Liver (tissue), 9 donors: ENCODE measurements around the gene ANAPC10. TPM values are rescaled to one million over a fixed set of nuclear protein-coding genes. Genes with fewer than 3 reads are reported as not detected.

Experiments
- DNase-seq: peaks from one replicate; pipeline ENCODE4 v3.0.0-alpha.2; 2017; ENCODE audit warnings: low spot score
- H3K27ac ChIP-seq, 2 donors: one replicate each; pipeline ENCODE4 v1.7.0; 2013; ENCODE audit warnings: inconsistent platforms in 2 of 2, low read length in 2 of 2, control low read depth in 1 of 2, low read depth in 1 of 2, mild to moderate bottlenecking in 1 of 2
- H3K27me3 ChIP-seq, 4 donors: one replicate each; pipeline versions ENCODE4 v1.6.1 to v1.7.0; 2013; ENCODE audit warnings: low read length in 3 of 4, inconsistent platforms in 1 of 4, mild to moderate bottlenecking in 1 of 4, moderate library complexity in 1 of 4; ENCODE audit not compliant: control insufficient read depth in 4 of 4, insufficient read depth in 4 of 4
- H3K36me3 ChIP-seq, 4 donors: one replicate each; pipeline versions ENCODE4 v1.6.1 to v1.7.0; 2013; ENCODE audit warnings: low read length in 3 of 4, mild to moderate bottlenecking in 3 of 4, low read depth in 1 of 4, moderate library complexity in 1 of 4; ENCODE audit not compliant: control insufficient read depth in 4 of 4, insufficient read depth in 3 of 4
- H3K4me1 ChIP-seq, 4 donors: one replicate each; pipeline versions ENCODE4 v1.6.1 to v1.7.0; 2013; ENCODE audit warnings: low read length in 3 of 4, mild to moderate bottlenecking in 3 of 4, moderate library complexity in 1 of 4; ENCODE audit not compliant: control insufficient read depth in 4 of 4, insufficient read depth in 4 of 4
- H3K4me3 ChIP-seq, 3 donors: one replicate each; pipeline versions ENCODE4 v1.6.1 to v1.7.0; 2013; ENCODE audit warnings: low read length in 3 of 3, control low read depth in 1 of 3, low read depth in 1 of 3, mild to moderate bottlenecking in 1 of 3
- H3K9ac ChIP-seq, 2 donors: one replicate each; pipeline ENCODE4 v1.7.0; 2013; ENCODE audit warnings: low read length in 2 of 2, mild to moderate bottlenecking in 2 of 2, moderate library complexity in 2 of 2, control low read depth in 1 of 2, low read depth in 1 of 2
- H3K9me3 ChIP-seq, 4 donors: one replicate each; pipeline versions ENCODE4 v1.6.1 to v1.7.0; 2013; ENCODE audit warnings: low read length in 3 of 4; ENCODE audit not compliant: control insufficient read depth in 4 of 4
- EGR1 ChIP-seq, 2 donors: IDR thresholded peaks; 2 replicates each; pipeline ENCODE4 v1.6.1; 2016 to 2018; ENCODE audit warnings: antibody characterized with exemption in 2 of 2, low read depth in 2 of 2
- FOXA1 ChIP-seq: IDR thresholded peaks from 2 replicates; pipeline ENCODE4 v1.6.1; 2016; ENCODE audit warnings: antibody characterized with exemption
- FOXA2 ChIP-seq: IDR thresholded peaks from 2 replicates; pipeline ENCODE4 v1.6.1; 2016; ENCODE audit warnings: antibody characterized with exemption
- HNF4A ChIP-seq, 2 donors: conservative IDR thresholded peaks; 2 replicates each; pipeline ENCODE4 v1.6.1; 2016; ENCODE audit warnings: antibody characterized with exemption in 2 of 2, mild to moderate bottlenecking in 2 of 2
- HNF4G ChIP-seq: IDR thresholded peaks from 2 replicates; pipeline ENCODE4 v1.6.1; 2016; ENCODE audit warnings: antibody characterized with exemption
- JUND ChIP-seq, 2 donors: IDR thresholded peaks; 2 replicates each; pipeline ENCODE4 v1.6.1; 2016; ENCODE audit warnings: antibody characterized with exemption in 2 of 2
- NR2F2 ChIP-seq: IDR thresholded peaks from 2 replicates; pipeline ENCODE4 v1.6.1; 2016; ENCODE audit warnings: antibody characterized with exemption
- RAD21 ChIP-seq, 2 donors: IDR thresholded peaks; 2 replicates each; pipeline ENCODE4 v1.6.1; 2016; ENCODE audit warnings: antibody characterized with exemption in 2 of 2, mild to moderate bottlenecking in 2 of 2
- RXRA ChIP-seq, 2 donors: IDR thresholded peaks; 2 replicates each; pipeline ENCODE4 v1.6.1; 2017 to 2018; ENCODE audit warnings: antibody characterized with exemption in 2 of 2, mild to moderate bottlenecking in 1 of 2
- SP1 ChIP-seq: IDR thresholded peaks from 2 replicates; pipeline ENCODE4 v1.6.1; 2018; ENCODE audit warnings: antibody characterized with exemption, mild to moderate bottlenecking
- TAF1 ChIP-seq: conservative IDR thresholded peaks from 2 replicates; pipeline ENCODE4 v1.6.1; 2016; ENCODE audit warnings: antibody characterized with exemption, mild to moderate bottlenecking
- YY1 ChIP-seq: IDR thresholded peaks from 2 replicates; pipeline ENCODE4 v1.6.1; 2016; ENCODE audit warnings: antibody characterized with exemption, mild to moderate bottlenecking
- WGBS: extraction: QIAGEN DNeasy Blood & Tissue Kit; methylation state at CpG from one replicate; pipeline ENCODE4 v1.1.7; 2013; 5-methylcytosine and 5-hydroxymethylcytosine counted together
- polyA plus RNA-seq, 2 donors: library from polyadenylated mRNA; stranded (reverse) in 1 of 2; unstranded in 1 of 2; fragments of 200-250 nt in 1 of 2; fragments of >200 nt in 1 of 2; fragmentation: Nextera tagmentation in 1 of 2; extraction: Ambion mirVana in 1 of 2; gene quantifications; one replicate each; pipeline versions ENCODE4 v1.2.1 to v1.2.3, GENCODE V29; 2013 to 2015
- total RNA-seq, 2 donors: library from RNA; depleted of rRNA; stranded (reverse); fragments of >200 nt; gene quantifications; one replicate each; pipeline ENCODE4 v1.2.3, GENCODE V29; 2014
- TF ChIP-seq, protein P1 (sequence below): fragments of 150-350 bp; IDR thresholded peaks from 2 replicates; pipeline ENCODE4 v1.5.1; 2017; ENCODE audit warnings: improper control_type of control experiment, low read depth, low read length; ENCODE audit not compliant: missing input control
- TF ChIP-seq, protein P2 (sequence below): IDR thresholded peaks from 2 replicates; pipeline ENCODE4 v1.6.1; 2016; ENCODE audit warnings: antibody characterized with exemption
- TF ChIP-seq, protein P3 (sequence below): IDR thresholded peaks from 2 replicates; pipeline ENCODE4 v1.6.1; 2016; ENCODE audit warnings: antibody characterized with exemption, mild to moderate bottlenecking
- TF ChIP-seq, protein P4 (sequence below): IDR thresholded peaks from 2 replicates; pipeline ENCODE4 v1.6.1; 2016; ENCODE audit warnings: antibody characterized with exemption
- TF ChIP-seq, protein P5 (sequence below): IDR thresholded peaks from 2 replicates; pipeline ENCODE4 v1.6.1; 2016; ENCODE audit warnings: antibody characterized with exemption
- donor health status: healthy.
- donor health status: healthy.
- donor health status: healthy.
- donor health status: healthy.
- donor health status: healthy.

The ANAPC10 gene
- total and polyA plus RNA-seq, 4 donors, result 6.2 to 16.1 (median 14.5) TPM

DNA sequence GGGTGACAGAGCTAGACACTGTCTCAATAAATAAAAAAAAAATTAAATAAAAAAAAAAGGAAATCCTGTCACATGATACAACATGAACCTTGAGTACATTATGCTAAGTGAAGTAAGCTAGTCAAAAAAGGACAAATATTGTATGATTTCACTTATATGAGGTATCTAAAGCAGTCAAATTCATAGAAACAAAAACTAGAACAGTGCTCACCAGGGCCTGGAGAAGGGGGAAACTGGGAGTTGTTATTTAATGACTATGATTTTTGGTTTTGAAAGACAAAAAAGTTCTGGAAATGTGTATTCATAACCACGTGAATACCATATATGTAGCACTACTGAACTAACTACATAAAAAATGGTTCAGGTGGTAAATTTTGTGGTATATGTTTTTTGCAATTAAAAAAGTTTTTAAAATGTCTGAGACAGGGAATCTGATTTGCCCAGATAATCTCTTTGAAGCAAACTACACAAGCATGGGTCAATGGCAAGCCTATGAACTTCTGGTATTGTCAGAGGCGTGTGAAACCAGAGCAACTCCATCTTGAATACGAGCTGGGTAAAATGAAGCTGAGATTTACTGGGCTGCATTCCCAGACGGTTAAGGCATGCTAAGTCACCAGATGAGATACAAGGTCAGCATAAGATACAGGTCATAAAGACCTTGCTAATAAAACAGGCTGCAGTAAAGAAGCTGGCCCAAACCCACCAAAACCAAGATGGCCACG lies 42.3 kb downstream of the ANAPC10 start:
- TF ChIP-seq, protein P1, sequence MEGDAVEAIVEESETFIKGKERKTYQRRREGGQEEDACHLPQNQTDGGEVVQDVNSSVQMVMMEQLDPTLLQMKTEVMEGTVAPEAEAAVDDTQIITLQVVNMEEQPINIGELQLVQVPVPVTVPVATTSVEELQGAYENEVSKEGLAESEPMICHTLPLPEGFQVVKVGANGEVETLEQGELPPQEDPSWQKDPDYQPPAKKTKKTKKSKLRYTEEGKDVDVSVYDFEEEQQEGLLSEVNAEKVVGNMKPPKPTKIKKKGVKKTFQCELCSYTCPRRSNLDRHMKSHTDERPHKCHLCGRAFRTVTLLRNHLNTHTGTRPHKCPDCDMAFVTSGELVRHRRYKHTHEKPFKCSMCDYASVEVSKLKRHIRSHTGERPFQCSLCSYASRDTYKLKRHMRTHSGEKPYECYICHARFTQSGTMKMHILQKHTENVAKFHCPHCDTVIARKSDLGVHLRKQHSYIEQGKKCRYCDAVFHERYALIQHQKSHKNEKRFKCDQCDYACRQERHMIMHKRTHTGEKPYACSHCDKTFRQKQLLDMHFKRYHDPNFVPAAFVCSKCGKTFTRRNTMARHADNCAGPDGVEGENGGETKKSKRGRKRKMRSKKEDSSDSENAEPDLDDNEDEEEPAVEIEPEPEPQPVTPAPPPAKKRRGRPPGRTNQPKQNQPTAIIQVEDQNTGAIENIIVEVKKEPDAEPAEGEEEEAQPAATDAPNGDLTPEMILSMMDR, result no peak
- TF ChIP-seq TAF1 (no peak), RAD21 (IDR thresholded peaks at IDR 0.05) (no peak), JUND (IDR thresholded peaks at IDR 0.05) (no peak), HNF4A (conservative IDR thresholded peaks at IDR 0.05) (no peak), YY1 (no peak), SP1 (no peak), RXRA (IDR thresholded peaks at IDR 0.05) (no peak), HNF4G (no peak), NR2F2 (no peak), FOXA1 (no peak), EGR1 (IDR thresholded peaks at IDR 0.05; ENCODE audit: low read depth in 2 of 2) (no peak), FOXA2 (no peak)
- TF ChIP-seq, protein P2, sequence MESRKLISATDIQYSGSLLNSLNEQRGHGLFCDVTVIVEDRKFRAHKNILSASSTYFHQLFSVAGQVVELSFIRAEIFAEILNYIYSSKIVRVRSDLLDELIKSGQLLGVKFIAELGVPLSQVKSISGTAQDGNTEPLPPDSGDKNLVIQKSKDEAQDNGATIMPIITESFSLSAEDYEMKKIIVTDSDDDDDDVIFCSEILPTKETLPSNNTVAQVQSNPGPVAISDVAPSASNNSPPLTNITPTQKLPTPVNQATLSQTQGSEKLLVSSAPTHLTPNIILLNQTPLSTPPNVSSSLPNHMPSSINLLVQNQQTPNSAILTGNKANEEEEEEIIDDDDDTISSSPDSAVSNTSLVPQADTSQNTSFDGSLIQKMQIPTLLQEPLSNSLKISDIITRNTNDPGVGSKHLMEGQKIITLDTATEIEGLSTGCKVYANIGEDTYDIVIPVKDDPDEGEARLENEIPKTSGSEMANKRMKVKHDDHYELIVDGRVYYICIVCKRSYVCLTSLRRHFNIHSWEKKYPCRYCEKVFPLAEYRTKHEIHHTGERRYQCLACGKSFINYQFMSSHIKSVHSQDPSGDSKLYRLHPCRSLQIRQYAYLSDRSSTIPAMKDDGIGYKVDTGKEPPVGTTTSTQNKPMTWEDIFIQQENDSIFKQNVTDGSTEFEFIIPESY, result no peak
- TF ChIP-seq, protein P3, sequence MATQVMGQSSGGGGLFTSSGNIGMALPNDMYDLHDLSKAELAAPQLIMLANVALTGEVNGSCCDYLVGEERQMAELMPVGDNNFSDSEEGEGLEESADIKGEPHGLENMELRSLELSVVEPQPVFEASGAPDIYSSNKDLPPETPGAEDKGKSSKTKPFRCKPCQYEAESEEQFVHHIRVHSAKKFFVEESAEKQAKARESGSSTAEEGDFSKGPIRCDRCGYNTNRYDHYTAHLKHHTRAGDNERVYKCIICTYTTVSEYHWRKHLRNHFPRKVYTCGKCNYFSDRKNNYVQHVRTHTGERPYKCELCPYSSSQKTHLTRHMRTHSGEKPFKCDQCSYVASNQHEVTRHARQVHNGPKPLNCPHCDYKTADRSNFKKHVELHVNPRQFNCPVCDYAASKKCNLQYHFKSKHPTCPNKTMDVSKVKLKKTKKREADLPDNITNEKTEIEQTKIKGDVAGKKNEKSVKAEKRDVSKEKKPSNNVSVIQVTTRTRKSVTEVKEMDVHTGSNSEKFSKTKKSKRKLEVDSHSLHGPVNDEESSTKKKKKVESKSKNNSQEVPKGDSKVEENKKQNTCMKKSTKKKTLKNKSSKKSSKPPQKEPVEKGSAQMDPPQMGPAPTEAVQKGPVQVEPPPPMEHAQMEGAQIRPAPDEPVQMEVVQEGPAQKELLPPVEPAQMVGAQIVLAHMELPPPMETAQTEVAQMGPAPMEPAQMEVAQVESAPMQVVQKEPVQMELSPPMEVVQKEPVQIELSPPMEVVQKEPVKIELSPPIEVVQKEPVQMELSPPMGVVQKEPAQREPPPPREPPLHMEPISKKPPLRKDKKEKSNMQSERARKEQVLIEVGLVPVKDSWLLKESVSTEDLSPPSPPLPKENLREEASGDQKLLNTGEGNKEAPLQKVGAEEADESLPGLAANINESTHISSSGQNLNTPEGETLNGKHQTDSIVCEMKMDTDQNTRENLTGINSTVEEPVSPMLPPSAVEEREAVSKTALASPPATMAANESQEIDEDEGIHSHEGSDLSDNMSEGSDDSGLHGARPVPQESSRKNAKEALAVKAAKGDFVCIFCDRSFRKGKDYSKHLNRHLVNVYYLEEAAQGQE, result no peak
- TF ChIP-seq, protein P4, sequence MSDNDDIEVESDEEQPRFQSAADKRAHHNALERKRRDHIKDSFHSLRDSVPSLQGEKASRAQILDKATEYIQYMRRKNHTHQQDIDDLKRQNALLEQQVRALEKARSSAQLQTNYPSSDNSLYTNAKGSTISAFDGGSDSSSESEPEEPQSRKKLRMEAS, result no peak
- TF ChIP-seq, protein P5, sequence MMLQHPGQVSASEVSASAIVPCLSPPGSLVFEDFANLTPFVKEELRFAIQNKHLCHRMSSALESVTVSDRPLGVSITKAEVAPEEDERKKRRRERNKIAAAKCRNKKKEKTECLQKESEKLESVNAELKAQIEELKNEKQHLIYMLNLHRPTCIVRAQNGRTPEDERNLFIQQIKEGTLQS, result no peak
- WGBS, result 95% methylated on average over 5 of the region's 5 CpGs
- no peaks in the 10 kb centered on the region for H3K4me1 ChIP-seq
- no peaks in the 10 kb centered on the region for H3K9me3 ChIP-seq
- H3K27ac ChIP-seq, result no peak overlapping the region
- no peak overlapping the region for H3K4me3 ChIP-seq
- DNase-seq, result no peak
- no peaks in the 10 kb centered on the region for H3K27me3 ChIP-seq
- H3K9ac ChIP-seq, result no peak overlapping the region
- no peaks in the 10 kb centered on the region for H3K36me3 ChIP-seq
